ENCODE data around the gene BPIFB1. TPM values are rescaled to one million over a fixed set of nuclear protein-coding genes. Genes with fewer than 3 reads are reported as not detected.

BPIFB1 gene
- total RNA-seq, 3 donors from 2014 or later = 0.66 to 1.0 TPM; not detected in 1

Other genes starting within 250 kb of the BPIFB1 start
- gene BPIFB3, start 229.3 kb upstream of the BPIFB1 start, total RNA-seq = not detected
- not detected for gene BPIFB4, start 203.6 kb upstream of the BPIFB1 start, total RNA-seq
- gene BPIFA2, start 115.1 kb upstream of the BPIFB1 start, total RNA-seq = not detected
- gene BPIFA3, start 65.9 kb upstream of the BPIFB1 start, total RNA-seq = not detected
- gene BPIFA1, start 47.2 kb upstream of the BPIFB1 start, total RNA-seq = not detected
- gene CDK5RAP1, start 118.3 kb downstream of the BPIFB1 start, total RNA-seq = 10 to 100 TPM; 21.8 to 32.4 (median 29.4) TPM
- gene SNTA1, start 160.5 kb downstream of the BPIFB1 start, total RNA-seq = 100 to 1,000 TPM in 1 of 3 donors, 10 to 100 TPM in 2; 19.3 to 121 (median 21.1) TPM
- 10 to 100 TPM; 10.9 to 20.9 (median 17.0) TPM for gene CBFA2T2, start 206.9 kb downstream of the BPIFB1 start, total RNA-seq

All from breast epithelium (tissue), 3 donors.